Activated CD8-positive, alpha-beta T cell treated with anti-CD3 and anti-CD28 coated beads for 36 hours (primary cell): ENCODE measurements around the gene TMEM203. TPM values are rescaled to one million over a fixed set of nuclear protein-coding genes. Genes with fewer than 3 reads are reported as not detected.
A peak's percentile ranks its signal among the peaks of the same experiment; 100 is the strongest.

Experiments used
- ATAC-seq: fragments of 200-7000 bp; cut with Tn5 transposase; one replicate; pipeline ENCODE4 v1.10.0; 2021; ENCODE audit warnings: mild to moderate bottlenecking, moderate library complexity
- CTCF ChIA-PET: fragments of 350-600 bp; sonication (Branson Sonifier 250); formaldehyde crosslinking; loops from one replicate; lab custom pipeline; 2021; ENCODE audit warnings: antibody characterized with exemption; lab: Charles Lee
- POLR2A ChIA-PET: fragments of 350-600 bp; sonication (Branson Sonifier 250); formaldehyde crosslinking; loops from one replicate; lab custom pipeline; 2021; ENCODE audit warnings: antibody characterized with exemption; lab: Charles Lee
- DNase-seq: peaks from one replicate; pipeline ENCODE4 v3.0.0-alpha.2; 2020
- H3K27ac Mint-ChIP-seq: one replicate; pipeline ENCODE4 v1.8.0; 2021; ENCODE audit warnings: mild to moderate bottlenecking, mixed read lengths
- H3K27me3 Mint-ChIP-seq: one replicate; pipeline ENCODE4 v1.8.0; 2021; ENCODE audit warnings: mixed read lengths
- H3K36me3 Mint-ChIP-seq: one replicate; pipeline ENCODE4 v1.8.0; 2021; ENCODE audit warnings: low read depth, mixed read lengths
- H3K4me1 Mint-ChIP-seq: one replicate; pipeline ENCODE4 v1.8.0; 2021; ENCODE audit warnings: low read depth, mixed read lengths
- H3K4me3 Mint-ChIP-seq: one replicate; pipeline ENCODE4 v1.8.0; 2021; ENCODE audit warnings: mild to moderate bottlenecking, moderate library complexity, mixed read lengths
- H3K9me3 Mint-ChIP-seq: one replicate; pipeline ENCODE4 v1.8.0; 2021; ENCODE audit warnings: mixed read lengths
- intact Hi-C: fragments of 100-400 bp; cut with micrococcal nuclease; formaldehyde crosslinking; loops from one replicate; pipeline ENCODE4 v1.10.0; 2022
- total RNA-seq, 2 experiments: library from RNA; stranded (reverse); gene quantifications; one replicate each; pipeline ENCODE4 v1.2.3, GENCODE V29; 2021
- TF ChIP-seq, protein P1 (sequence below): fragments of 200-600 bp; IDR thresholded peaks from one replicate; pipeline ENCODE4 v1.8.0; 2022; ENCODE audit warnings: antibody characterized with exemption, mild to moderate bottlenecking

TMEM203 gene
- total RNA-seq, 2 experiments from 2014 or later = 29.4 to 29.9 TPM

GRCh38 chr9:137219757-137220316 is 14.4 kb upstream of the TMEM203 start:
- Mint-ChIP-seq H3K9me3 (no peaks in the 10 kb centered on the region), H3K27ac (no peak overlapping the region), H3K4me1 (peaks cover 8% of the 10 kb centered on the region), H3K27me3 (no peaks in the 10 kb centered on the region), H3K36me3 (no peaks in the 10 kb centered on the region), H3K4me3 (peak overlapping the region; percentile 17)
- DNase-seq (no peak), ATAC-seq (no peak)
- POLR2A ChIA-PET = interaction anchor here (1.8 to 7.1 kb wide), 3 partner anchors 10 to 21 kb away, joined by 5 to 44 read pairs (median 9); partner anchors contain the start of genes NDOR1, TMEM203 and TUBB4B
- CTCF ChIA-PET = interaction anchor here (8.9 kb wide), 1 partner anchor 17 kb away, joined by 58 read pairs; no protein-coding TSS in a partner anchor
- TF ChIP-seq, protein P1, sequence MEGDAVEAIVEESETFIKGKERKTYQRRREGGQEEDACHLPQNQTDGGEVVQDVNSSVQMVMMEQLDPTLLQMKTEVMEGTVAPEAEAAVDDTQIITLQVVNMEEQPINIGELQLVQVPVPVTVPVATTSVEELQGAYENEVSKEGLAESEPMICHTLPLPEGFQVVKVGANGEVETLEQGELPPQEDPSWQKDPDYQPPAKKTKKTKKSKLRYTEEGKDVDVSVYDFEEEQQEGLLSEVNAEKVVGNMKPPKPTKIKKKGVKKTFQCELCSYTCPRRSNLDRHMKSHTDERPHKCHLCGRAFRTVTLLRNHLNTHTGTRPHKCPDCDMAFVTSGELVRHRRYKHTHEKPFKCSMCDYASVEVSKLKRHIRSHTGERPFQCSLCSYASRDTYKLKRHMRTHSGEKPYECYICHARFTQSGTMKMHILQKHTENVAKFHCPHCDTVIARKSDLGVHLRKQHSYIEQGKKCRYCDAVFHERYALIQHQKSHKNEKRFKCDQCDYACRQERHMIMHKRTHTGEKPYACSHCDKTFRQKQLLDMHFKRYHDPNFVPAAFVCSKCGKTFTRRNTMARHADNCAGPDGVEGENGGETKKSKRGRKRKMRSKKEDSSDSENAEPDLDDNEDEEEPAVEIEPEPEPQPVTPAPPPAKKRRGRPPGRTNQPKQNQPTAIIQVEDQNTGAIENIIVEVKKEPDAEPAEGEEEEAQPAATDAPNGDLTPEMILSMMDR = no peak
- intact Hi-C loops = no loop called here

- TF ChIP-seq, protein P1 = no peak
- H3K27me3 Mint-ChIP-seq = no peaks in the 10 kb centered on the region
- H3K4me3 Mint-ChIP-seq = no peak overlapping the region
- intact Hi-C loops = no loop called here
- no peak overlapping the region for H3K27ac Mint-ChIP-seq
- no peaks in the 10 kb centered on the region for H3K9me3 Mint-ChIP-seq
- ChIA-PET POLR2A (interaction anchor here (2.8 to 7.1 kb wide), 2 partner anchors 9 to 13 kb away, joined by 9 to 44 read pairs; partner anchors contain the start of genes NDOR1 and TMEM203), CTCF (interaction anchor here (0.9 kb wide), 1 partner anchor 29 kb away, joined by 3 read pairs; no protein-coding TSS in a partner anchor)
- H3K4me1 Mint-ChIP-seq = peaks cover 4% of the 10 kb centered on the region
- DNase-seq = no peak
- H3K36me3 Mint-ChIP-seq = no peaks in the 10 kb centered on the region
- ATAC-seq = no peak
These were observed 13.4 kb upstream of the TMEM203 start for GRCh38 chr9:137218754-137219271.

DNA sequence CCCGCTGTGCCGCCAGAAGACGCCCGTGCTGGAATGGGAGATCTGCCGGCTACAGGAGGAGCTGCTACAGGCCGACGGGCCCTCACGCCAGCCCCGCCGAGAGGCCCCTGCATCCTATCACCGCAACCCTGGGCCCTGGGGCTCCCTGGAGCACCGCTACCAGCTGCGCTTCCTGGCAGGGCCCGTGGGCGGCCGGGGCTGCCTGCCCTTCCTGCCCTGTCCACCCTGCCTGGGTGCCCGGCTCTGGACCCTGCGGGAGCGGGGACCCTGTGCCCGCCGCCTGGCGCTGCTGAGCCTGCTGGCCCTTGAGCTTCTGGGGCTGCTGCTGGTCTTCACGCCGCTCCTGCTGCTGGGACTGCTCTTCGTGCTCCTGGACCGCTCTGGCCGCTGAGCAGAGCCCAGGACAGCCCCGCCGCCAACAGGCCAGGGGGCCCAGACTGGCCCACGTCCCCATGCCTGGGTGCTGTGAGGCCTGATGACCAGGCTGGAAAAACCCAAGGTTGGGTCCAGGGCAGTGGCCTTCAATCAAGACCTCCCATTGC is 12.8 kb upstream of the TMEM203 start:
- no peak overlapping the region for H3K4me3 Mint-ChIP-seq
- TF ChIP-seq, protein P1 = no peak
- intact Hi-C loops = no loop called here
- DNase-seq (no peak), ATAC-seq (no peak)
- H3K36me3 Mint-ChIP-seq = no peaks in the 10 kb centered on the region
- no peaks in the 10 kb centered on the region for H3K9me3 Mint-ChIP-seq
- no peaks in the 10 kb centered on the region for H3K27me3 Mint-ChIP-seq
- POLR2A ChIA-PET = interaction anchor here (2.8 to 7.1 kb wide), 2 partner anchors 8 to 12 kb away, joined by 9 to 44 read pairs; partner anchors contain the start of genes NDOR1 and TMEM203
- no peak overlapping the region for H3K27ac Mint-ChIP-seq
- CTCF ChIA-PET = interaction anchor here (0.9 kb wide), 1 partner anchor 29 kb away, joined by 3 read pairs; no protein-coding TSS in a partner anchor
- peaks cover 4% of the 10 kb centered on the region for H3K4me1 Mint-ChIP-seq

- Mint-ChIP-seq H3K36me3 (no peaks in the 10 kb centered on the region), H3K27ac (no peak overlapping the region), H3K27me3 (no peaks in the 10 kb centered on the region), H3K4me1 (peaks cover 2% of the 10 kb centered on the region), H3K4me3 (no peak overlapping the region), H3K9me3 (no peaks in the 10 kb centered on the region)
- no peak for ATAC-seq
- ChIA-PET CTCF (interaction anchor here (0.9 to 1.3 kb wide), 2 partner anchors 9 to 28 kb away, joined by 3 read pairs; no protein-coding TSS in a partner anchor), POLR2A (interaction anchor here (7.1 kb wide), 1 partner anchor 12 kb away, joined by 44 read pairs; the partner anchor contains the start of genes NDOR1 and TMEM203)
- no peak for DNase-seq
- intact Hi-C loops = no loop called here
- TF ChIP-seq, protein P1 = no peak
These were observed 12.1 kb upstream of the TMEM203 start for GRCh38 chr9:137217276-137218211.
